Stimulated activated CD8-positive, alpha-beta memory T cell treated with anti-CD3 and anti-CD28 coated beads, Interleukin-12 subunit alpha, Interleukin-12 subunit beta, amount 100 ng/mL, for 1 hour (primary cell): ENCODE results near the gene CHCHD6.

Experiments
- DNase-seq: peaks from one replicate; pipeline ENCODE4 v3.0.0-alpha.2; 2020; ENCODE audit warnings: low read depth

The CHCHD6 gene

DNA sequence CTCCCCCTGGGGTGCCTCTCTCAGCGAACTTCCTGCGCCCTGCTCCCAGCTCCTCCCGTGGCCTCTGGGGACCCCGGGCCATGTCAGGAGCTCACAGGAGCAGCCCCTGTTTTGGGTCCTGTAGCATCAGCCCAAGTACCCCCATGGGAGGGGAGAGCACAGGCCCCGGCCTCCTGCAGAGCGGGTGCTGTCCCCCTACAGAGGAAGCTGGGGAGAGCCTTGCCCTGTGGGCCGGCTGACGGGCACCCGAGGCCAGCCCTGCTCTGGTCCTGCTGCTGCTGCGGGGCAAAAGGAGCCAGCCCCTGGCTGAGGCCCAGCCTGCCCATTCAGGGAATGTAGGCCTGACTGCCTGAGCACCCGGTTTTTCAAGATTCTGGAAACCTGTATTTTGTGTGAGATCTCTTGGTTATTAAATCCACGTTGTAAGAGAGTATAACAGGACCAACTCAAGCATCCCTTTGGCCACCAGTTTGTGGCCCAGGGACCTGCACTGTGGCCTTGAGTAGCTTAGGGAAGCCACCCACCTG is 291.3 kb downstream of the CHCHD6 start:
- DNase-seq: no peak

DNA sequence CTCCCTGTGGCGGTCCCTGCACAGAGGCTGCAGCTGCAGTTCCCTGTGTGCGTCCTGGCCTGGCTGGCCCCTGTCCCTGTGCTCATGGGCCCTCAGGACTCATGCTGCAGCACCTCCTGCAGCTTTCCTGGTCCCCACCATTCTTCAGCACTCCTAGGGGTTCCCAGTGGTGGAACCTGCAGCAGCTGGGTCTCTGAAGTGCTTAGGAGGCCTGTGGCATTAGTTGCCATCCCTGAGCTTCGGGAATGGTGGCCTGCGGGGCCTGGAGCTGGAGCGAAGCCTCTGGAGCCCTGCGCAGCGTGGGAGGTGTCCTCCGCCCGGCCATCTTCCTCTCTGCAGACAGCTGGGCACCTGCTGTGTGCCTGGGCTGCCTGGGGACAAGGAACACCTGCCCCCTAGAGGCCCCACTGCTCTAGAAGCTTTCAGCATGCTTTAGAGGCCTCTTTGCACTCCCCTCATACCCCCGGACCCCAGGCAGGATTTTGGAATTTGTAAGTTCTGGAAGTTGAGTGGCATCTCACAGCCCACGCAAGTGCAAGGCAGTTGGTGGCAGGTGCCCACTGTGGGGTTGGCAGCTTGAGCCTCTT is 292.0 kb downstream of the CHCHD6 start:
- no peak for DNase-seq

GRCh38 chr3:126996905-126997304 is 292.9 kb downstream of the CHCHD6 start:
- no peak for DNase-seq

DNA sequence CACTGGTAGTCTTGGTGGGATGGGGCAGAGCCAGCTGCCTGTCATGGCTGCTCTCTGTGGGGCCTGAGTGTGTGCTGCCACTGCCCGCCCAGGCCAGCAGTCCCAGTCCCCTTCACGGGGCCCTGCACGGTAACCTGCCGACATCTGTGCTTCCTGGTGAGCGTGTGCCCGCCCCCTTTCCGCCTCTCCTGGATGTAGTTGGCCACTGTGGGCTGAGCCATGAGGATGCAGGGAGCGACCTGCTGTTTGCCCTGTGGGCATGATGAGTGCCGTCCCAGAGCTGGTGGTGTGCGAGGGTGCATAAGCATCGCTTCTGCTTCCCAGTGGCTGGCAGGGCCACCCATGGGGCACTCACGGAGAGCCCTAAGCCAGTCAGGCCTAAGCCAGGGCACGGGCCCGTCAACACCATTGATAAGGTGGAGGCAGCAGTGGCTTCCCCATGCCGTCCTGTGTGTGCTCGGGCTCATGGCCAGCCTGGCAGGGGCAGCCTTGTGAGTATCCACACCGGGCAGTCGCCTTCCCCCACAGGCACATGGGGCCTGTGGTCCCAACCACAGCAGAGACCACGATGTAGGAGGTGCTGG is 293.5 kb downstream of the CHCHD6 start:
- no peak for DNase-seq

GRCh38 chr3:126998320-126998719 is 294.3 kb downstream of the CHCHD6 start:
- DNase-seq: no peak

GRCh38 chr3:126998728-126999127 is 294.7 kb downstream of the CHCHD6 start:
- DNase-seq: no peak

GRCh38 chr3:126999383-126999782 is 295.3 kb downstream of the CHCHD6 start:
- no peak for DNase-seq

- DNase-seq: no peak
Observed at GRCh38 chr3:127000119-127000518, 296.1 kb downstream of the CHCHD6 start.

DNA sequence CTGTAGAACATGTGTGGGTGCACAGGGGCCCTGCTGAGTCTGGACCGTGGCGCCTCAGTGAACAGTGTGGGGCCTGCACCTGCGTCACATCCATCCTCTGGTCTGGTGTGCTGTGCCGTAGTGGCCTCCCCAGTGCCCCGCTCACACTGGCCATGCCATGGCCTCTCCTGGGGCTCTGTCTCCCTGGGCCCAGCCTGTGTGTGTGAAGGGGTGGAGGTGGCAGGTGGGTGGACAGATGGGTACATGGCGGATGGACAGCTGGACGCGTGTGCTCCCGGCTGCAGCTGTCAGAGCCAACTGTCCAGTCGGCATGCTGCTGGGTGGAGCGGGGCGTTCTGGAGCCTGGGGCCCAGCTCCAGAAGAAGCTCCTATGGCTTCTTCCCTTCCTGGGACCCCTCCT is 296.7 kb downstream of the CHCHD6 start:
- DNase-seq: no peak

DNA sequence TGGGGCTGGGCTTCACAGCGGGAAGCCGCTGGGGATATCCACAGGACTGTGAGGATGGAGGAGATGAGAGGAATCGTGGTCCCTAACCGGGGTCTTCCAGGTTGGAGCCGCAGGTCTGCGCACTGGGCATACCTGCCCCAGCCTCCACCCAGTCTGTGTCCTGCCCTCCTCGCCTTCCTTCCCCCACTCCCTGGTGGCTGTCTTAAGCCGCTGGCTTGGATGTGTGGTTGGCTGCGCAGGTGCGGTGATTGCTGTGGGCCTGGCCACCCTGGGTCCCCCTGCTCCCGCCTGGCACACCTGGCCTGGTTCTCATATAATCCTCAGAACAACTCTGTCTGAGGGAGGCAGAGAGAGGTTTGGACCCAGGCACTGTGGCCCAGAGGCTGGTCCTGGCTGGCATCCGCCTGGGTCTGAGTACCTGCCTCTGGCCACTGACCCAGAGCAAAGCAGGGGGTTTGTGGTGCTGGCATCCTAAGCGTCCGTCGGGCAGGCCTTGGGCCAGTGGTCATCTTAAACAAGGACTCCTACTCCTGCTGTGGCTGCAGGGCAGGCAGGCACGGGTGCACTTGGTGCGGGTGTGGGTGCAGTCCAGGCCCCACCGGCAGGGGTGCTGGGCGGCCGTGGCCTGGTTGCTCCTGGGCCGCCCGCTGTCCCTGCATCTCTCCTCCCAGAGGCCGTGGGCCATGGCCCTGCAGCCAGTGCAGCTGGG is 297.6 kb downstream of the CHCHD6 start:
- no peak for DNase-seq

GRCh38 chr3:127002195-127003174 is 298.4 kb downstream of the CHCHD6 start:
- DNase-seq: no peak

DNA sequence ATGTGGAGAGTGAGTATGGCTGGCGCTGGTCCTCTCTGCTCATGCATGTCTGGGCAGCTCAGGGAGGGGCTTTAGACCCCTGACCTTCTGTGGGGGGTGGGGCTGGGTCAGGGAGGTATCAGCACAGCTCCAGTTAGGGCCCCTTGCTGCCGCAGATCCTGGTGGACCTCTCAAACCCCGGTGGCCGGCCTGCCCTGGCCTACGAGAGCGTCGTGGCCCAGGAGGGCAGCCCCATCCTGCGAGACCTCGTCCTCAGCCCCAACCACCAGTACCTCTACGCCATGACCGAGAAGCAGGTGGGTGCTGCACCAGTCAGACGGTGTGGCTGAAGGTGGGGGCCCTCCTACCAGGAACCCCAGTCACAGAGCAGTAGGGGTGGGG is 299.1 kb downstream of the CHCHD6 start:
- DNase-seq: no peak

- DNase-seq: no peak
Observed at GRCh38 chr3:127003601-127004280, 299.7 kb downstream of the CHCHD6 start.

DNA sequence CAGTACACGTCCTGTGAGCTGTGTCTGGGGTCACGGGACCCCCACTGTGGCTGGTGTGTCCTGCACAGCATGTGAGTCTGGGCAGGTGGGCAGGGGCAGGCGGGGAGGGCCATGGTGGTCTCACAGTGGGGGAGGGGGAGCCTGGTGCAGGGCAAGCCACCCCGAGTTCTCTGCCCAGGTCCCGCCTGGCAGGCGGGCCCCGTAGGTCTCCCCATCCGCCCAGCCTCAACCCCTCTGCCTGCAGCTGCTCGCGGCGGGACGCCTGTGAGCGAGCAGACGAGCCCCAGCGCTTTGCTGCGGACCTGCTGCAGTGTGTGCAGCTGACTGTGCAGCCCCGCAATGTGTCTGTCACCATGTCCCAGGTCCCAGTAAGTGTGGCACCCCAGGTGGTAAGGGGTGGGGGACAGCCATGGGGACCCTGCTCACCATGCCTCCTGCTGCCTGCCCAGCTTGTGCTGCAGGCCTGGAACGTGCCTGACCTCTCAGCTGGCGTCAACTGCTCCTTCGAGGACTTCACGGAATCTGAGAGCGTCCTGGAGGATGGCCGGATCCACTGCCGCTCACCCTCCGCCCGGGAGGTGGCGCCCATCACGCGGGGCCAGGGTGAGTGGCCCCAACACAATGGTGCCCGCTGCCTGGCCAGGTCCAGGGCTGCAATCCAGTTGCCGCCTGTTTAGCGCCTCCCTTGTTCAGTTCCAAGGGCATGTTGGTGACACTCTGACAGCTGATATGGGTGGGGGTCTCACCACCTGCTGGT is 300.8 kb downstream of the CHCHD6 start:
- no peak for DNase-seq

- DNase-seq: no peak
Observed at GRCh38 chr3:127005864-127006500, 301.9 kb downstream of the CHCHD6 start.

- no peak for DNase-seq
Observed at GRCh38 chr3:127006781-127007436, 302.9 kb downstream of the CHCHD6 start.

- no peak for DNase-seq
Observed at GRCh38 chr3:127008236-127008635, 304.2 kb downstream of the CHCHD6 start.

- no peak for DNase-seq
Observed at GRCh38 chr3:127009531-127009930, 305.5 kb downstream of the CHCHD6 start.
